Measurements from ENCODE around the gene TFPI. TPM values are rescaled to one million over a fixed set of nuclear protein-coding genes. Genes with fewer than 3 reads are reported as not detected.

Gene TFPI
- total and polyA plus RNA-seq, 2 donors (not counting 1 experiment from before 2014, with no cell fraction given) = 117 to 274 TPM

GRCh38 chr2:187462839-187463238 is 91.4 kb downstream of the TFPI start:
- H2AFZ ChIP-seq (ENCODE audit: low read length) = no peak overlapping the region
- peaks cover 2% of the 10 kb centered on the region for H3K36me3 ChIP-seq (ENCODE audit: control insufficient read depth, insufficient read depth, low read length)
- no peak overlapping the region for H3K9ac ChIP-seq (ENCODE audit: insufficient read depth, low read length)
- no peak for TF ChIP-seq EZH2 (IDR thresholded peaks at IDR 0.05; ENCODE audit: low read length, missing control alignments)
- no peaks in the 10 kb centered on the region for H3K9me3 ChIP-seq (ENCODE audit: control insufficient read depth, insufficient read depth, low read depth, low read length)
- no peaks in the 10 kb centered on the region for H3K79me2 ChIP-seq (ENCODE audit: control insufficient read depth, insufficient read depth, low read length)
- H3K27me3 ChIP-seq (ENCODE audit: control insufficient read depth, insufficient read depth, low read length) = no peaks in the 10 kb centered on the region
- no peak for DNase-seq (ENCODE audit: low read depth in 2 of 2)
- H3K4me3 ChIP-seq (replicated peaks in 1 of 4; ENCODE audit: control extremely low read depth in 1 of 4, insufficient read depth in 1 of 4, low read depth in 3 of 4, low read length in 4 of 4) = no peak overlapping the region
- H3K4me2 ChIP-seq (ENCODE audit: extremely low read depth, insufficient read depth, low read length) = no peak overlapping the region
- no peaks in the 10 kb centered on the region for H4K20me1 ChIP-seq (ENCODE audit: control insufficient read depth, extremely low read depth, insufficient read depth, low read length)
- H3K4me1 ChIP-seq (ENCODE audit: control insufficient read depth, extremely low read depth, insufficient read depth, low read length) = no peaks in the 10 kb centered on the region
- no peak overlapping the region for H3K27ac ChIP-seq (ENCODE audit: insufficient read depth, low read length)

- Histone ChIP-seq H3K27me3 (ENCODE audit: control insufficient read depth, insufficient read depth, low read length) (no peaks in the 10 kb centered on the region), H3K36me3 (ENCODE audit: control insufficient read depth, insufficient read depth, low read length) (peaks cover 2% of the 10 kb centered on the region), H3K9me3 (ENCODE audit: control insufficient read depth, insufficient read depth, low read depth, low read length) (no peaks in the 10 kb centered on the region), H2AFZ (ENCODE audit: low read length) (no peak overlapping the region), H3K4me1 (ENCODE audit: control insufficient read depth, extremely low read depth, insufficient read depth, low read length) (no peaks in the 10 kb centered on the region), H3K4me2 (ENCODE audit: extremely low read depth, insufficient read depth, low read length) (no peak overlapping the region), H4K20me1 (ENCODE audit: control insufficient read depth, extremely low read depth, insufficient read depth, low read length) (no peaks in the 10 kb centered on the region), H3K27ac (ENCODE audit: insufficient read depth, low read length) (no peak overlapping the region), H3K9ac (ENCODE audit: insufficient read depth, low read length) (no peak overlapping the region), H3K79me2 (ENCODE audit: control insufficient read depth, insufficient read depth, low read length) (no peaks in the 10 kb centered on the region), H3K4me3 (replicated peaks in 1 of 4; ENCODE audit: control extremely low read depth in 1 of 4, insufficient read depth in 1 of 4, low read depth in 3 of 4, low read length in 4 of 4) (peak overlapping the region in 2 of 4 experiments; percentile 11 to 28)
- DNase-seq (ENCODE audit: low read depth in 2 of 2) = peak in 1 of 2 donors; percentile 53
- TF ChIP-seq CTCF (conservative IDR thresholded peaks at IDR 0.05 in 1 of 2, IDR thresholded peaks at IDR 0.05 in 1 of 2; ENCODE audit: low read depth in 1 of 2, low read length in 2 of 2) = no peak
These were observed 92.7 kb downstream of the TFPI start for GRCh38 chr2:187461294-187462261.

GRCh38 chr2:187459256-187459655 is 95.0 kb downstream of the TFPI start:
- Histone ChIP-seq H3K36me3 (ENCODE audit: control insufficient read depth, insufficient read depth, low read length) (no peaks in the 10 kb centered on the region), H3K27me3 (ENCODE audit: control insufficient read depth, insufficient read depth, low read length) (no peaks in the 10 kb centered on the region), H3K9ac (ENCODE audit: insufficient read depth, low read length) (no peak overlapping the region), H4K20me1 (ENCODE audit: control insufficient read depth, extremely low read depth, insufficient read depth, low read length) (no peaks in the 10 kb centered on the region), H2AFZ (ENCODE audit: low read length) (no peak overlapping the region), H3K4me1 (ENCODE audit: control insufficient read depth, extremely low read depth, insufficient read depth, low read length) (no peaks in the 10 kb centered on the region), H3K27ac (ENCODE audit: insufficient read depth, low read length) (no peak overlapping the region), H3K4me2 (ENCODE audit: extremely low read depth, insufficient read depth, low read length) (no peak overlapping the region), H3K9me3 (ENCODE audit: control insufficient read depth, insufficient read depth, low read depth, low read length) (no peaks in the 10 kb centered on the region), H3K4me3 (replicated peaks in 1 of 4; ENCODE audit: control extremely low read depth in 1 of 4, insufficient read depth in 1 of 4, low read depth in 3 of 4, low read length in 4 of 4) (no peak overlapping the region), H3K79me2 (ENCODE audit: control insufficient read depth, insufficient read depth, low read length) (no peaks in the 10 kb centered on the region)
- TF ChIP-seq CTCF (conservative IDR thresholded peaks at IDR 0.05 in 1 of 2, IDR thresholded peaks at IDR 0.05 in 1 of 2; ENCODE audit: low read depth in 1 of 2, low read length in 2 of 2) (no peak), EZH2 (IDR thresholded peaks at IDR 0.05; ENCODE audit: low read length, missing control alignments) (no peak)
- no peak for DNase-seq (ENCODE audit: low read depth in 2 of 2)

All from fibroblast of lung (primary cell).